DMS53 (cell line): Measurements from ENCODE around the gene C12orf75.
"Not testable (repeated sequence)": the region's sequence is repeated elsewhere in the genome, so short reads cannot be mapped to it uniquely, and the experiment has no call there.

ENCODE experiments used
- DNase-seq: peaks from one replicate; lab custom pipeline; 2025; lab: John Stamatoyannopoulos, UW

Gene C12orf75

DNA sequence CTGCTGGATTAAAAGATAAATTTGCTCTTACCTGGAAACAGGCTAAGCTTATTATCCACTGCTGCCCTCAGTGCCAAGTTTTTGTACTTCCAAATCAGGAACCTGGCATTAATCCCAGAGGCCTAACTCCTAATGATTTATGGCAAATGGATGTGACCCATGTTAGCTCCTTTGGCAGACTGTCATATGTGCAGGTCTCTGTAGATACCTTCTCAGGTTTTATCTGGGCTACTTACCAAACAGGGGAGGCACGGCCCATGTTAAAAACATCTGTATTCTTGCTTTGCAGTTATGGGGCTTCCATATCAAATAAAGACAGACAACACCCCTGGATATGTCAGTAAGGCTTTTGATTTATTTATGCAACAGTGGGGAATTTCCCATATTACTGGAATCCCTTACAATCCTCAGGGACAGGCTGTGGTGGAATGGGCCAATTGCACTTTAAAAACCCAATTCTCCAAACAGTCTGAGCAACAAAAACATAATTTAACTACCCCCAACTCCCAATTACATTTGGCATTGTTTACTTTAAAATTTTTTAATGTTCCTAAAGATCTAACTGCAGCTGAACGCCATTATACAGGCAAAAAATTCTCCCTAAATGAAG, 19.9 kb upstream of the C12orf75 start:
- not testable (repeated sequence) for DNase-seq

DNA sequence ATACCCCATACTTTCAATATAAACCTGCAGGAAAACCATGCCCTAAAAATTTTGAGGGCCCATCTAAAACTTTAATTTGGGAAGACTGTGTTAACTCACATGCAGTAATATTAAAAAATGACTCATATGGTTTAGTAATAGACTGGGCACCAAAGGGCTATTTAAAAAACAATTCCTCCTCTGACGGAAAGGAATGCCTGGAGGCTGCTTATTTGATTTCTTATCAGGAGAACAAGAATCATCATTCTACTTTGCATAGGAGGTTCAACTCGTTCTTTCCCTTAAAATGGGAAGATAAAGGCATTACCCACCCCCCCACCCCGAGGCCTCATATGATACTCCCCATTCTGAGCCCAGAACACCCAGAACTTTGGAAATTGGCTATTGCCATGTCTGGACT, 18.6 kb upstream of the C12orf75 start:
- DNase-seq = not testable (repeated sequence)

- DNase-seq = not testable (repeated sequence)
Measured at GRCh38 chr12:105313755-105314154, 16.7 kb upstream of the C12orf75 start.

- DNase-seq = no peak
Measured at GRCh38 chr12:105315130-105315529, 15.4 kb upstream of the C12orf75 start.

GRCh38 chr12:105315726-105316125, 14.8 kb upstream of the C12orf75 start:
- no peak for DNase-seq

- DNase-seq = no peak
Measured at GRCh38 chr12:105316931-105317852, 13.3 kb upstream of the C12orf75 start.

- DNase-seq = peak; percentile 75
Measured at GRCh38 chr12:105317942-105318621, 12.4 kb upstream of the C12orf75 start.

DNA sequence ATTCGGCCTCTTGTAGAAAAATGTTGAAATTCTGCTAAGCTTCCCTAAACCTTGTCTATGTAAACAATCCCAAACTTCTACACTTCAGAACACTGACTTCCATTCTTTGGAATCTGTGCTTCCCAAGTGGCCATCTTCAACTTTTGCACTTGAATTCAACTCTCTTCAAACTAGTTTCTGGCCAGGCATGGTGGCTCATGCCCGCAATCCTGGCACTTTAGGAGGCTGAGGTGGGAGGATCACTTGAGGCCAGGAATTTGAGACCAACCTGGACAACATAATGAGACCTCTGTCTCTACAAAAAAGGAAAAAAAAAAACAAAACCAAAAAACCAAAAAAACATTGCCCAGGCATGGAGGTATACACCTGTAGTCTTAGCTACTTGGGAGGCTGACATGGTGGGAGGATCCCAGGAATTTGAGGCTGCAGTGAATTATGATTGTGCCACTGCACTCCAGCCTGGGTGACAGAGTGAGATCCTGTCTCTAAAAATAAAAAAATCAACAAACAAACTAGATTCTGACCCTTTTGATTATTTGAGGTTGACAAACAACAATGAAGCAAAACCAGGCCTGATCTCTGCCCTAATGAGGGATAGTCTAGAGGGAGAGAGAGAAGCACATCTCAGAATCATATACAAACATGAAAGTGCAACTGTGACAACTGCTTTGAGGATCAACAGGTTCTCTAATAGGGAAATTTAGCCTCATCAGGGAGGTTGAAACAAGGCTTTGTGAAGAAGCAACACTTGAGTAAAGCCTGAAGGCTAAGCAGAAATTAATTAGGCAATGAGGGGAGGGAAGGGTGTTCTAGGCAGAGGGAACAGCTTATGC, 11.6 kb upstream of the C12orf75 start:
- no peak for DNase-seq

DNA sequence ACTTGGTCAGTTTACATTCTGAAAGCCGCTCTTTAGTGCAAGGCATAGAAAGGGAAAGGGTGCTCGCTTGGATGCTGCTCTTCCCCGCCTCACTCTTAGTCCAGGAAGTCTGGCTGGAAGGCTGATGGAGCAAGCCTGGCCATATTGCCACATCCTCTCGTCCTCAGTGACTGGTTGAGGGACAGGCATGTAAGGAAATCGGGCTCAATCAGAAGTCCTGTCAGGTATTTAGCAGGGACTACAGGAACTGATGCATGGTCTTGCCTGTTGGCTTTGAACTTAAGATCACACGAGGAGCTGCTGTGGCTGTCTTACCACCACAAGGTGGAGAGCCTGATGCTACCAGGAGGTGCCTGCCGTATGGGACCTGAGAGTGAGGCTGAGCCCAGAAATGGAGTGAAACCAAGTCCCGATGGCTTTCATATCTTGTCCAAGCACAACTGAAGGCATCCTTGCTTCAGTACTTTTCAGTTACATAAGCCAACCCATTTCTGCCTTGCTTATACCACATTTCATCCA, 10.7 kb upstream of the C12orf75 start:
- DNase-seq = no peak

DNA sequence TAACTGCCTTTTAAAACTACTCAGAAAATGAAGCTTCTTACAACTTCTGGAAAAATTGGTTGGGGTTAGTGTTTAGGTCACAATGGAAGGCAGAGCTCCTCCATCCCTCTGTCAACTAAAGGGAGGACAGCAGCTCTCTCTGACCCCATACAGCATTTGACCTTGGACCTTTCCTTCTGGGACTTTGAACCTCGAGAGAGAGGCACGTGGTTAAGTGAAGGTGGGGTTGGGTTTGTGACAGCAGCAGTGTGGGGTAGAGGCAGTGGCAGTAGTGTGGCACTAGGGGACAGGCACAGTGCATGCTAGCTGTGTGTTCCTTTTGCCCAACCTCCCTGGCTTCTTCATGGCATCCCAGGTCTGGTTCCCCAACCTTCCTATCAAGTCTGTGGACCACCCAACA, 9.4 kb upstream of the C12orf75 start:
- no peak for DNase-seq

GRCh38 chr12:105322070-105322469, 8.4 kb upstream of the C12orf75 start:
- no peak for DNase-seq

DNA sequence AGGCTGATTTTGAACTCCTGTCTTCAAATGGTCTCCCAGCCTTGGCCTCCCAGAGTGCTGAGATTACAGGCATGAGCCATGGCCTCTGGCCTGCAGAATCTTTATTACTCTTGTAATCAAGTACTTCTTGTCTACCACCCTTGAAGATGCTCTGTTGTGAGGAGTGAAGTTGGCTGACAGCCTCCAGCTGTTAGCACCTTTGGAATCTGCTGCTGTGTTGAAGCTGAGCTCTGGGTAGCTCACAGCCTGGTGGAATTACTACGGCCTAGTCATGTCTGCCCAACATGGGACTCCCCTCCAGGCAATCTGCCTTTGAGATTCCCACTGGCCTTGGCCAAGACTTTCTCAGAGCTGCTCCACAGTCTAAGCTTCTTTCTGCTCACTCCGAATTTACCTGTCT, 5.8 kb upstream of the C12orf75 start:
- DNase-seq = no peak

GRCh38 chr12:105325117-105325516, 5.4 kb upstream of the C12orf75 start:
- DNase-seq = no peak

- peak; percentile 67 for DNase-seq
Measured at GRCh38 chr12:105329926-105330282, 587 bp upstream of the C12orf75 start.

GRCh38 chr12:105330931-105331804, 677 bp downstream of the C12orf75 start:
- DNase-seq = peak; percentile 79

DNA sequence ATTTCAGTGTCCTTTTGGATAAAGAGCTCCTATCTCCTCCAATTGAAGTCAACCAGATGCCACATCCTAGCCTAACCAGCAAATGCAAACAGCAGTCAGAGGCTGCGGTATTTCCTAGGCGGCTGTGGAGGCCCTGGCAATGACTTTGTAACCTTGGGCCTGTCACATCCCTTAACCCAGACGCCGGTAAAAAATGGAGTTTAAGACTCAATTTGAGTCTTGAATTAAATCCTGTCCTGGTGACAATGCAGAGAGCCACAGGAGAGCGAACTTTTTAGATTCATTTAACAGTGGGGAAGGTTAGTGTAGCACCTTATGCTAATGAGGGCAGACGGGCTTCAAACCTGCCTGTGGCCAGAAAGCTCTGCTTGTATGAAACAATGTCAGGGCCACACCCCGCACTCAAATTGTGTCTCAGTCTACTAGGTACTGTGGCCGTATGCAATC, 1.3 kb downstream of the C12orf75 start:
- DNase-seq = no peak

GRCh38 chr12:105332286-105332685, 1.8 kb downstream of the C12orf75 start:
- DNase-seq = not testable (repeated sequence)

DNA sequence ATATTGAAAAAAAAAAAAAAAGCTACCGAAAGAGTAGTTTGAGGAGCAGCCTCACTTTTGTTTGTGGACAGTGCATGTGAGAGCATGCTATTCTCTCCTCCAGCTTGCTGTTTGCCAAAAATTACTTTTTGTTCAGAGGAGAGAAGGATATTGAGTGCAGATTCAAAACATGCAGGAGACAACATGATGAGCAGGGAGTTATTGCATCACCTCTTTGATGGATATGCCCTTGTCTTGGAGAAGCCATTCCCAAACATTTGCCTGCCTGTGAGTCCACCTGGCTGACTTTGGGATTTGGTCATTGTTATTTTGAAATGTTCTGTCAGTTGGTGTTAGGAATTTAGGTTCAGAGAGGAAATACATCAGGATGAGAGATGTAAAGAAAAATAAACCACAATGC, 2.4 kb downstream of the C12orf75 start:
- DNase-seq = no peak

- peak; percentile 40 for DNase-seq
Measured at GRCh38 chr12:105334001-105334400, 3.5 kb downstream of the C12orf75 start.

GRCh38 chr12:105334582-105334981, 4.1 kb downstream of the C12orf75 start:
- DNase-seq = no peak

- no peak for DNase-seq
Measured at GRCh38 chr12:105335856-105336255, 5.4 kb downstream of the C12orf75 start.
